Esophagus muscularis mucosa (tissue), 4 donors: ENCODE results near the gene PDE12. TPM values are rescaled to one million over a fixed set of nuclear protein-coding genes. Genes with fewer than 3 reads are reported as not detected.

Source experiments
- DNase-seq: peaks from one replicate; pipeline ENCODE4 v3.0.0-alpha.2; 2017; ENCODE audit errors: extremely low spot score
- H3K27ac ChIP-seq, 4 donors: fragments of 200-600 bp; sonication (generic); replicated peaks in 1 of 4; 1 replicate in 3 of 4; 2 replicates in 1 of 4; pipeline ENCODE4 v1.5.1; 2016 to 2019; ENCODE audit warnings: mild to moderate bottlenecking in 1 of 4
- H3K27me3 ChIP-seq, 4 donors: fragments of 200-600 bp; sonication (generic); one replicate each; pipeline versions ENCODE4 v1.5.1 to v1.6.0; 2016 to 2019
- H3K36me3 ChIP-seq, 4 donors: fragments of 200-600 bp; sonication (generic); one replicate each; pipeline ENCODE4 v1.5.1; 2016 to 2019
- H3K4me1 ChIP-seq, 4 donors: fragments of 200-600 bp; sonication (generic); one replicate each; pipeline ENCODE4 v1.5.1; 2016 to 2019
- H3K4me3 ChIP-seq, 4 donors: fragments of 200-600 bp; sonication (generic); 1 replicate in 2 of 4; 2 replicates in 2 of 4; pipeline ENCODE4 v1.5.1; 2016 to 2019; ENCODE audit warnings: mild to moderate bottlenecking in 4 of 4, moderate library complexity in 1 of 4
- H3K9me3 ChIP-seq, 4 donors: fragments of 200-600 bp; sonication (generic); 1 replicate in 3 of 4; 2 replicates in 1 of 4; pipeline ENCODE4 v1.5.1; 2016 to 2019
- EP300 ChIP-seq: sonication (generic); formaldehyde crosslinking; IDR thresholded peaks from one replicate; pipeline ENCODE4 v1.6.1; 2017; ENCODE audit warnings: antibody characterized with exemption
- POLR2A ChIP-seq: fragments of 450-650 bp; IDR thresholded peaks from one replicate; pipeline ENCODE4 v1.6.1; 2017; ENCODE audit warnings: antibody characterized with exemption, moderate library complexity, mild to moderate bottlenecking, low read depth
- POLR2AphosphoS5 ChIP-seq, 2 donors: sonication (generic); formaldehyde crosslinking; IDR thresholded peaks; one replicate each; pipeline ENCODE4 v1.6.1; 2017; ENCODE audit warnings: antibody characterized with exemption in 2 of 2
- WGBS: methylation state at CpG from one replicate; pipeline ENCODE4 v1.1.5; 2018; 5-methylcytosine and 5-hydroxymethylcytosine counted together
- intact Hi-C: fragments of 100-400 bp; cut with DNase I; formaldehyde crosslinking; loops from one replicate; pipeline ENCODE4 v1.15.1; 2023
- total RNA-seq, 4 donors: library from RNA; depleted of rRNA; stranded (reverse); fragments of >200 nt; gene quantifications; one replicate each; pipeline versions ENCODE4 v1.1.0 to v1.2.1, GENCODE V29; 2016
- TF ChIP-seq, protein P1 (sequence below), 3 experiments: fragments of 200-600 bp in 2 of 3; fragments of 450-650 bp in 1 of 3; sonication (generic) in 2 of 3; IDR thresholded peaks; one replicate each; pipeline ENCODE4 v1.5.1; 2017 to 2019; ENCODE audit warnings: antibody characterized with exemption in 3 of 3, mild to moderate bottlenecking in 2 of 3, moderate library complexity in 1 of 3

Gene PDE12
- total RNA-seq, 4 donors from 2014 or later, result 19.0 to 26.5 (median 22.4) TPM

DNA sequence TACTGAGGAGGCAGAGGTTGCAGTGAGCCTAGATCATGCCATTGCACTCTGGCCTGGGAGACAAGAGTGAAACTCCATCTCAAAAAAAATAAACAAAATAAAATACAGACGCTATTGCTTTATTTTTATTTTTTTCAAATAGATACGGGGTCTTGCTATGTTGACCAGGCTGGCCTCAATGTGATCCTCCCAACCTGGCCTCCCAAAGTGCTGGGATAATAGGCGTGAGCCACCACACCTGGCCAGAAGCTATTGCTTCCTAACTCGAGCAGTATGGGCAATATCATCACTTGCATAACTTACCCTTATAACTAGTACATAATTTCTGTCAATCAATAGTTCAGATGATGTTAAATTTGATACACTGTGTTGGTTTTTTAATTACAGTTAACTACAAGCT lies 38.1 kb downstream of the PDE12 start:
- Histone ChIP-seq H3K36me3 (peaks cover 0 to 3% (median 1%) of the 10 kb centered on the region in 4 donors), H3K4me3 (peak overlapping the region in 2 of 4 donors; percentile 67 to 74), H3K27me3 (no peaks in the 10 kb centered on the region), H3K27ac (peak overlapping the region in 1 of 4 donors; percentile 91), H3K4me1 (peaks cover 48 to 67% (median 61%) of the 10 kb centered on the region in 4 donors), H3K9me3 (no peaks in the 10 kb centered on the region)
- intact Hi-C loops, result no loop called here
- no peak for TF ChIP-seq POLR2AphosphoS5 (IDR thresholded peaks at IDR 0.05)
- TF ChIP-seq POLR2A, result no peak
- no peak for TF ChIP-seq EP300
- 76% methylated on average over 4 of the region's 4 CpGs for WGBS
- no peak for DNase-seq

DNA sequence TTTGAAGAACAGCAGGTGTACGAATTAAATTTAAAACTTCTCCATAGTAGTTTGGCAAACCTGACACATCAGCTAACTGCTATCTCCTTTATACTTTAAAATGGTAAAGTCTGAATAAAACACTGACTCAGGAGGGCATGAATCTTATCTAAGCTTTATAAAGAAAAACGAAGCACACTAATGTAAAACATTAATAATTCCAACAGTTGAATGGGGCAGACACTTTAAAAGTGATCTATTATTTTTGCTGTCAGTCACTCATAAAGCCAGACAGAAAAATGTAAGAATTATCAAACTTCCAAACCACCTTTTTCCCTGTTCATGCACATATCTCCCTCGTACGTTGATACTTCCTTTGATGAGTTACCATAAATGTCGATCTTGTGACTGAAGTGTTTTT lies 38.5 kb downstream of the PDE12 start:
- H3K27me3 ChIP-seq, result no peaks in the 10 kb centered on the region
- intact Hi-C loops, result no loop called here
- peaks cover 48 to 66% (median 61%) of the 10 kb centered on the region in 4 donors for H3K4me1 ChIP-seq
- TF ChIP-seq POLR2AphosphoS5 (IDR thresholded peaks at IDR 0.05) (no peak), POLR2A (no peak), EP300 (no peak)
- TF ChIP-seq, protein P1, sequence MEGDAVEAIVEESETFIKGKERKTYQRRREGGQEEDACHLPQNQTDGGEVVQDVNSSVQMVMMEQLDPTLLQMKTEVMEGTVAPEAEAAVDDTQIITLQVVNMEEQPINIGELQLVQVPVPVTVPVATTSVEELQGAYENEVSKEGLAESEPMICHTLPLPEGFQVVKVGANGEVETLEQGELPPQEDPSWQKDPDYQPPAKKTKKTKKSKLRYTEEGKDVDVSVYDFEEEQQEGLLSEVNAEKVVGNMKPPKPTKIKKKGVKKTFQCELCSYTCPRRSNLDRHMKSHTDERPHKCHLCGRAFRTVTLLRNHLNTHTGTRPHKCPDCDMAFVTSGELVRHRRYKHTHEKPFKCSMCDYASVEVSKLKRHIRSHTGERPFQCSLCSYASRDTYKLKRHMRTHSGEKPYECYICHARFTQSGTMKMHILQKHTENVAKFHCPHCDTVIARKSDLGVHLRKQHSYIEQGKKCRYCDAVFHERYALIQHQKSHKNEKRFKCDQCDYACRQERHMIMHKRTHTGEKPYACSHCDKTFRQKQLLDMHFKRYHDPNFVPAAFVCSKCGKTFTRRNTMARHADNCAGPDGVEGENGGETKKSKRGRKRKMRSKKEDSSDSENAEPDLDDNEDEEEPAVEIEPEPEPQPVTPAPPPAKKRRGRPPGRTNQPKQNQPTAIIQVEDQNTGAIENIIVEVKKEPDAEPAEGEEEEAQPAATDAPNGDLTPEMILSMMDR (IDR thresholded peaks at IDR 0.05), result no peak
- peak overlapping the region in 3 of 4 donors; percentile 91 to 96 (median 92) for H3K27ac ChIP-seq
- H3K4me3 ChIP-seq, result peak overlapping the region; percentile 67 to 89 (median 72)
- peaks cover 0 to 3% (median 0%) of the 10 kb centered on the region in 4 donors for H3K36me3 ChIP-seq
- whole genome bisulfite sequencing, result 31% methylated on average over 5 of the region's 5 CpGs
- no peaks in the 10 kb centered on the region for H3K9me3 ChIP-seq
- no peak for DNase-seq

DNA sequence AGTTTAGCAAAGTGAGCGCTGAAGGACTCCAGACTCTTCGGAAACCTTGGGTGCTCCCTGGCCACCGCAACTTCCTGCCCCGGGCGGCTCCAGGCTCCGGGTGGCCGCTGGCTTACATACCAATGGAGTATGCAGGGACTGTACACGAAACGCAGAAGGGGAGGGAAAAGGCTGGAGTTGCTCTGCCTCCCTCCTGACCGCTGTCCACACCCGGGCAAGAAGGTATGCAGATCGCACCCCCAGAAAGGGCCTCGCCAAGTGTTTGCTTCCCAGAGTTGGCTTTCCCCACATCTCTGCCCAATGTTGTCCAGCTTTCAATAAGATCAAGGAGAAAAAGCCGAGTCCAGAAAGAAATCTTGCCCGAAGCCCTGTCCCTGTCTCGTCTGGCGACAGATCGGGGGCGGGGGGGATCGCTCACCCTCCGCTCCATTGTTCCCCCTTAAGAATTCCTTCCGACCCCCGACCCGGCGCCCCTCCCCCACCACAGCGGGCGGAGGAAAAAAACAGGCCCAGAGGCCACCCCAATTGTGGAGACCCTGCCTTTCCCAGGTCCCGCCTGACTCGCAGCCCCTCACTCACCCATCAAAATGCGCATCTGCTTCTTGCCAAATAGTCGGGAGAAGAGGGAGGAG lies 40.5 kb downstream of the PDE12 start:
- Histone ChIP-seq H3K27ac (peak overlapping the region; percentile 91 to 99 (median 94)), H3K9me3 (no peaks in the 10 kb centered on the region), H3K4me3 (peak overlapping the region; percentile 67 to 89 (median 72)), H3K36me3 (peaks cover 0 to 11% (median 2%) of the 10 kb centered on the region in 4 donors), H3K4me1 (peaks cover 48 to 57% (median 55%) of the 10 kb centered on the region in 4 donors), H3K27me3 (no peaks in the 10 kb centered on the region)
- intact Hi-C loops, result loop anchor here (2.0 to 5.0 kb wide), 3 partner anchors 42 to 161 kb away; partner anchors contain the start of genes DENND6A and SLMAP
- peak; percentile 94 for DNase-seq
- peak; percentile 1 to 76 for TF ChIP-seq POLR2AphosphoS5 (IDR thresholded peaks at IDR 0.05)
- TF ChIP-seq, protein P1 (IDR thresholded peaks at IDR 0.05), result no peak
- 2% methylated on average over 25 of the region's 31 CpGs for WGBS

GRCh38 chr3:57597127-57597923 lies 41.3 kb downstream of the PDE12 start, which contains the start of gene ARF4:
TSS of gene ARF4 (minus strand) at chr3:57597344. CDS start at chr3:57597140, 204 bp downstream.
- peak; percentile 98 for TF ChIP-seq POLR2A
- peak; percentile 98 to 100 for TF ChIP-seq POLR2AphosphoS5 (IDR thresholded peaks at IDR 0.05)
- no peak for TF ChIP-seq EP300
- TF ChIP-seq, protein P1 (IDR thresholded peaks at IDR 0.05), result peak in 2 of 3 experiments; percentile 18 to 37
- Histone ChIP-seq H3K9me3 (no peaks in the 10 kb centered on the region), H3K36me3 (peaks cover 0 to 17% (median 2%) of the 10 kb centered on the region in 4 donors), H3K4me1 (peaks cover 47 to 50% (median 48%) of the 10 kb centered on the region in 4 donors), H3K27ac (peak within 1 kb of the TSS; percentile 91 to 99 (median 94)), H3K27me3 (no peaks in the 10 kb centered on the region), H3K4me3 (peak within 1 kb of the TSS; percentile 67 to 89 (median 72))
- peak; percentile 100 for DNase-seq
- 0% methylated on average over 46 of the region's 67 CpGs for WGBS
- intact Hi-C loops, result loop anchor here (2.0 to 5.0 kb wide), 3 partner anchors 43 to 160 kb away; partner anchors contain the start of genes DENND6A and SLMAP
